ENCODE data around the gene CTU1. TPM values are rescaled to one million over a fixed set of nuclear protein-coding genes. Genes with fewer than 3 reads are reported as not detected.

Gene CTU1
- polyA plus RNA-seq, 4 donors: 2.6 to 4.6 (median 3.0) TPM

- no peak for DNase-seq (ENCODE audit: low read depth in 4 of 4, low spot score in 3 of 4)
These were observed 567 bp upstream of the CTU1 start for GRCh38 chr19:51108805-51109146.

- no peak for DNase-seq (ENCODE audit: low read depth in 4 of 4, low spot score in 3 of 4)
These were observed 673 bp downstream of the CTU1 start for GRCh38 chr19:51107406-51108065.

DNA sequence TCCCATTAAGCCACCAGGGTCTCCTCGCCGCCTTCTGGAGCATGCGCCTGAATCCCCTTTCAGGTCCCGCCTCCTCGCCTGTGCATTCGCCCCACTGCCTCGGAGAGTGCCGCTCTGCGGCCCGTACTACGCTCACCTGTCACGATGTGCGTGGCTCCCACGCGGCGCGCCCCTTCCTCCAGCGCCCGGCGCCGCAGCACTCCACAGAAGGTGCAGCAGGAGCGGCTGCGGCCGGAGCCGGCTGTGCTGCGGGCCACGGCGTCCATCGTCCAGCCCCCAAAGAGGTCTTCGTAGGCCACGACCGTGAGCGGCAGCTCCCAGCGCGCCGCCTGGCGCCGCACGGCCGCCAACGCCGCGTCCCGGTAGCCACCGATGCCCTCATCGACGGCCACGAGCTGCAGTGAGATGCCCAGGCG is 4.3 kb downstream of the CTU1 start:
- no peak for DNase-seq (ENCODE audit: low read depth in 4 of 4, low spot score in 3 of 4)

- DNase-seq (ENCODE audit: low read depth in 4 of 4, low spot score in 3 of 4): no peak
These were observed 5.2 kb downstream of the CTU1 start for GRCh38 chr19:51102991-51103390.

GRCh38 chr19:51101171-51101865 is 6.9 kb downstream of the CTU1 start:
- DNase-seq (ENCODE audit: low read depth in 4 of 4, low spot score in 3 of 4): no peak

- no peak for DNase-seq (ENCODE audit: low read depth in 4 of 4, low spot score in 3 of 4)
These were observed 7.6 kb downstream of the CTU1 start for GRCh38 chr19:51100601-51101000.

GRCh38 chr19:51099047-51099382 is 9.2 kb downstream of the CTU1 start:
- DNase-seq (ENCODE audit: low read depth in 4 of 4, low spot score in 3 of 4): no peak

DNA sequence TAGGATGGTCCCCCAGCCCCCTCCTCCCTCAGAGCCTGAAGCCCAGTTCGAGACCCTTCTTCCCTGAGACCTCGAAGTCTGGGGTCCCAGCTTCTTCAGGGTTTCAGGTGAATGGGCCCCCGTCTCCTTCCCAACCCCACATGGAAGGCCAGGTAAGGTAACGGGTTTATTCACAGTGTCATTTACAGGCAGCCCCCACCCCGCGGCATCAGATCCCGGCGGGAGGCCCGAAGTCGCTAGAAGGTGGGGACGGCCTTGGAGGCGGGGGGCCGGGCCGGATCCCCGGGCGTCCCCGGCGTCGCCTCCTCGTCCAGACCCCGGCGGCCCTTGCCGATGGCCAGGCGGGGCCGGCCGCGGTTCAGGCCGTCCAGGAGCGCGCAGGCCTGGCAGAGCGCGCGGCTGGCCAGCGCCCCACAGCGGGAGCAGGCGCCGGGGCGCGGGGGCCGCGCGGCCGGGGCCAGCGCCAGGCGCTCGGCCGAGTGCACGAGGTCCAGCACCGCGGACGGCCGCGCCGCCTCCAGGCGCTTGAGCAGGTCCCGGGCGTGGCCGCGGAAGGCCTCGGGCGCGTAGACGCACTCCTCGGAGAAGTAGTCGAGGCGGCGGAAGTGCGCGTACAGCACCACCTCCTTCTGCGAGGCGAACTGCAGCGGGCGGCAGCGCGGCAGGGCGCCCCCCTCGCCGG is 9.7 kb downstream of the CTU1 start:
- peak in 2 of 4 donors; percentile 38 to 40 for DNase-seq (ENCODE audit: low read depth in 4 of 4, low spot score in 3 of 4)

GRCh38 chr19:51097796-51098195 is 10.4 kb downstream of the CTU1 start:
- DNase-seq (ENCODE audit: low read depth in 4 of 4, low spot score in 3 of 4): no peak

DNA sequence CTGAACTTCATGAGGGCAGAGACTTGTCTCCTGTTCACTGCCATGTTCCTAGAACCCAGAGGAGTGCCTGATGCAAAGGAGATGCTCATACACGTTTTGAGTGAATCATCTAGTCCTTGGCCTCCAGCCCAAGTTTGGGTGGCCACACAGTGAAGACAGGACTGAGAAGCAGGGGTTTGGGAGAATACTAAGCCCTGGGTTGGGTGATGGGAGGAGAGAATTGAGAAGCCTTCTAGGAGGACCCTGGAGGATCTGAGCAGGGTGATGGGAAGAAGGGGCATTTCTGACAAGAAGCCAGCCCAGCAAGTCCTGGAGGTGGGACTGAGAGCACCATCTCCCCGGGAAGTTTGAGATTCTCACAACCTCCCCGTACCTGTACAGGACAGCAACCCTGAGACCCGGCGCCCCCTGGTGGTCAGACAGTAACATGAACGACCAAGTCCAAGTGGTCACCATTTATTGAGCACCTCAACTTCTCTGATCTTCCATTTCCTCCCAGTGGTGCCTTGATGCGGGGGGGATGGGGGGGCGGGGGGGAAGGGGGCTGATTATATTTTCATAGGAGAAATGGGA is 11.0 kb downstream of the CTU1 start:
- no peak for DNase-seq (ENCODE audit: low read depth in 4 of 4, low spot score in 3 of 4)

DNA sequence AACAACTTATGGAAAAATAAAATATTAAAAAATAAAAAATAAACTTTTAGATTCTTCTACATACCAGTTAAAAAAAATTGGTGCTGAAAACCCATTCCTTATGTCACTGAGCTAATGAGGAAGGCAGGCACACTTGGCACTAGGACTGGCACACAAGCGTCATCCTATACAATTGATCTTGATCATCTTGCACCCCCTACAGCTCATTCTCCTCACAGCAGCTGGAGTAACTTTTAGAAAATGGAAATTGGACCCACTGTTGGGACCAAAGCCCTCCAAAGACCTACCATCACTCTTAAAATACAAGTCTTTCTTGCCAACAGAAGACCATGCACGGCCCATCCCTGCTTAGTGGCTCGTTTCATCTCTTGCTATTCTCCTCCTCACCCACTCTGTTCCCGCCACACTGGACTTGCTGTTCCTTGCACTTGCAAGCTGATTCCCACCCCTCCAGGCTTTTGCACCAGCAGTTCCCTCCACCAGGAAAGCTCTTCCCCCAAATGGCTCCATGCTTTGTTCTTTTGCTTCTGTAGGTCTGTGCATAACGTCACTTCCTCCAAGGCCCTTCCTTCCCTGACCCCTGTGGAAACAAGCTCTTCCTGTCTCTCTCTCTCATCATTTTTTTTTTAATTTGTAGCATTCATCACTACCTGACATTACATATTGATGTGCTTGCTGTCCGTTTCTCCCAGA is 11.6 kb downstream of the CTU1 start:
- no peak for DNase-seq (ENCODE audit: low read depth in 4 of 4, low spot score in 3 of 4)

DNA sequence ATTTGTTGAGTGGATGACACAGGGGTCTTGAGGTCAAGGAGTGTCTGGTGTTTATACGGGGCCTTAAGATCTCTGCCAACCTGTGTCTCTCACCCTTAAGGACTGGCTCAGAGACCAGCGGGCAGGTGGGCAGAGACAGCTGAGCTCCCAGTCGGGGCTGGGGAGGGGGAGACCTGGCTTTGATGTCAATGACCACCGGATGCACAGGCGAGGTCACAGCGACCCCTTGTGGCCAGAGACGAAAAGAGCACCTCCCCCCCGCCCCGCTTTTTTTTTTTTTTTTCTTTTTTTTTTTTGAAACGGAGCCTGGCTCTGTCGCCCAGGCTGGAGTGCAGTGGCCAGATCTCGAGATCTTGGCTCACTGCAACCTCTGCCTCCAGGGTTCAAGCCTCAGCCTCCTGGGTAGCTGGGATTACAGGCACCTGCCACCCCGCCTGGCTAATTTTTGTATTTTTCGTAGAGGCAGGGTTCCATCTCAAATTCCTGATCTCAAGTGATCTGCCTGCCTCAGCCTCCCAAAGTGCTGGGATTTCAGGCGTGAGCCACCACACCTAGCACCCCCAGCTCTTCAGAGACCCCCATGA is 13.4 kb downstream of the CTU1 start:
- peak in 1 of 4 donors; percentile 23 for DNase-seq (ENCODE audit: low read depth in 4 of 4, low spot score in 3 of 4)

- DNase-seq (ENCODE audit: low read depth in 4 of 4, low spot score in 3 of 4): no peak
These were observed 14.5 kb downstream of the CTU1 start for GRCh38 chr19:51093510-51094345.

DNA sequence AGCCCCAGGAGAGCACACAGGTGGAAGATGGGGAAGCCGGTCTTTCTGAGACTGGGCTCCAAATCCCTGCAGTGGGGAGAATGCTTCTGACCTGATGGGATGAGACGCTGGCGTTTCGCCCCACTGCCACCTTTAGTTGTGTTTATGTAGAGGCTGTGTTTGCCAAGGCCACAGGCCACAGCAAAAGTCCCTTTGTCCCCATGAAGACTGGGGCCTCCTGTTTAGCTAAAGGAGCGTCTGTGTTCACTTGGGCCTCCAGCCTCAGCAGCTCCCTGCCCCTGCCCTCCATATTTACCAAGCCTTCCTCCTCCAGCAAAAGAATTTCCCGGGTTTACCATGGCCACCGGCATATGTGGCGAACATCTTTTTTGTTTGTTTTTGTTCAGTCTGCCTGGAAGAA is 15.1 kb downstream of the CTU1 start:
- DNase-seq (ENCODE audit: low read depth in 4 of 4, low spot score in 3 of 4): no peak

DNA sequence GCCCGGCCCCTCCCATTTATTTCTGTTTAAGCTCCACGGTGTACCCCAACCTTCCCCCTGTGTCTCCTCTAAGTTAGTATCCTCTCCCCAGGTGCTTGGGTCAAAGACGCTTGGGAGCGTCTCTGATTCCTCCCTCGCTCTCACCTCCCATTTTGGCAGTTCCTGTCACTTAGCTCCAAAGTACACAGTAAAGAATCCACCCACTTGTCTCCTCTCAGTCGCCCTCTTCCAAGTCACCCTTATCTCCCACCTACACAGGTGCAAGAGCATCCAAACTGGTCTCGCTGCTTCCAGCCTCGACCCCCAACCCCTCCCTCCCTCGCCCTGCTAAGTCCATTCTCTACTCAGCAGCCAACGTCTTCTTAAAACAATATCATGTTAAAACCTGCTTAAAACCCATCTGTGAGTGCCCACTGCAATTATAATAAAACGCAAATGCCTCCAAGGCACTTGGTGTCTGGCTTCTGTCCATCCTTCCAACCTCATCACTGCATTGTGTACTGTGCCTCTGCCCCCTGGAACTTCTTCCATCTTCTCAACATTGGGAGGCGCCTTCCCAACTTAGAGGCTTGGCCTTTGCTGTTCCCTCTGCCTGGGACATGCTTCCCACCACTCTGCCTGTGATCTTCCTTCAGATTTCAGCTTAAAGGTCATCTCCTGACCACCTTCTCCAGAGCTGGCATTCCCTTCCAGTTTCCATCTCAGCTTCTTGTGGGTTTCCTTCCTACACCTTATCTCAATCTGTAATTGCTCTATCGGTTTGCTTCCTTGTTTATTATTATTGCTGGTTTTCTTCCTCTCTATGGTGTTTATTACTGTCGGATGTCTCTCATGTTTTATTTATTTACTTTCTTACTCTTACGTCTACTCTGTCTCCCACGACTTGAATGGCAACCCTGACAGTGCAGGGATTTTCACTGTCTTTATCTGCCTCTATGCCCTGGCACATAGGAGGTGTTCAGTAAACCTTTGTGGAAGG is 16.0 kb downstream of the CTU1 start:
- no peak for DNase-seq (ENCODE audit: low read depth in 4 of 4, low spot score in 3 of 4)

DNA sequence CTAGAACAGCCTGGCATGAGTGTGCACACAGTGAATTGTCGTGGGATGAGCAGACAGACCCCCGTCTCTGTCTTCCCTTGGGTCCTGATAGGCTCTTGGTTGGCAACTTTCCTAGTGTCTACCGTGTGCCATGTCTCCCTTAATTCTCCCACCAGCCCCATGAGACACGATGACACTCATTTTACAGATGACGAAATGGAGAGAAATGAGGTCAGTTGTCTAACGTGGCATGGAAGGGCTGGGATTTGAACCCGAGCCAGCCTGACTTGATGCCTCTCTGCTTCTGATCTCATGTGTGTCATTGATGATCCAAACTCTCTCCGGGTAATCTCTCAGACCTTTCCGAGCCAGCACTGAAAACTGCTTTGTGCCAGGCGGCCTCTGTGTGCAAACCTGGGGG is 17.1 kb downstream of the CTU1 start:
- DNase-seq (ENCODE audit: low read depth in 4 of 4, low spot score in 3 of 4): no peak

DNA sequence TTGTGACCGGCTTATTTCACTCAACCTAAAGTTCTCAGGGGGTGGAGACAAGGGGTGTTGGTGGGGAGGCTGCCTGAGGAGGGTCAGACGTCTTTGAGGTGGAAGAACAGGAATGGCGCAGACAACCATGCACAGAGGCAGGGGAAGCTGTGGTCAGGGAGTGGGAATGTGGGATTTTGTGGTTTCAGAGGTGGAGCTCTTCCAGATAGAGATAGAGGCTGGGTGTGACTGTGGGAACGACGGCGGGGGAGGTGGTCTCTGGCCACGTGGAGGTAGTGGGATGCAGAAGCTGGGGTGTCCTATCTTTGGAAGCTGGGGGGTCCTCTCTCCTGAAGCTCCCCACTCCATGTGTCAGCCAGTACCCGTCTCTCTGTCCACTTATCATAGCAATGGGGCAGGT is 17.7 kb downstream of the CTU1 start:
- DNase-seq (ENCODE audit: low read depth in 4 of 4, low spot score in 3 of 4): no peak

- DNase-seq (ENCODE audit: low read depth in 4 of 4, low spot score in 3 of 4): no peak
These were observed 18.4 kb downstream of the CTU1 start for GRCh38 chr19:51089786-51090185.
